ENCODE results near the gene STX8. TPM values are rescaled to one million over a fixed set of nuclear protein-coding genes. Genes with fewer than 3 reads are reported as not detected.
A peak's percentile ranks its signal among the peaks of the same experiment; 100 is the strongest.

STX8 gene
- total and polyA plus RNA-seq, 12 donors = 53.3 to 80.1 (median 63.9) TPM

GRCh38 chr17:9249245-9249953 lies 326.2 kb downstream of the STX8 start:
- no peak for TF ChIP-seq CTCF (IDR thresholded peaks at IDR 0.05)
- intact Hi-C loops (cut with DNase I) = loop anchor here in 1 of 10 donors (5.0 kb wide), 1 partner anchor 38 kb away; no protein-coding TSS in a partner anchor
- peaks cover 0 to 5% (median 2%) of the 10 kb centered on the region in 9 donors for H3K4me1 ChIP-seq
- DNase-seq (no peak), ATAC-seq (no peak)
- H3K36me3 ChIP-seq = peaks cover 0 to 17% (median 0%) of the 10 kb centered on the region in 9 donors
- 89 to 92% methylated on average over 21 of the region's 21 CpGs for WGBS, 2 donors
- no peak overlapping the region for H3K27ac ChIP-seq
- no peaks in the 10 kb centered on the region for H3K27me3 ChIP-seq
- no peaks in the 10 kb centered on the region for H3K9me3 ChIP-seq
- no peak overlapping the region for H3K4me3 ChIP-seq

- intact Hi-C loops (cut with DNase I) = loop anchor here in 1 of 10 donors (5.0 kb wide), 1 partner anchor 40 kb away; no protein-coding TSS in a partner anchor
Observed at GRCh38 chr17:9247401-9247938, 328.1 kb downstream of the STX8 start.

DNA sequence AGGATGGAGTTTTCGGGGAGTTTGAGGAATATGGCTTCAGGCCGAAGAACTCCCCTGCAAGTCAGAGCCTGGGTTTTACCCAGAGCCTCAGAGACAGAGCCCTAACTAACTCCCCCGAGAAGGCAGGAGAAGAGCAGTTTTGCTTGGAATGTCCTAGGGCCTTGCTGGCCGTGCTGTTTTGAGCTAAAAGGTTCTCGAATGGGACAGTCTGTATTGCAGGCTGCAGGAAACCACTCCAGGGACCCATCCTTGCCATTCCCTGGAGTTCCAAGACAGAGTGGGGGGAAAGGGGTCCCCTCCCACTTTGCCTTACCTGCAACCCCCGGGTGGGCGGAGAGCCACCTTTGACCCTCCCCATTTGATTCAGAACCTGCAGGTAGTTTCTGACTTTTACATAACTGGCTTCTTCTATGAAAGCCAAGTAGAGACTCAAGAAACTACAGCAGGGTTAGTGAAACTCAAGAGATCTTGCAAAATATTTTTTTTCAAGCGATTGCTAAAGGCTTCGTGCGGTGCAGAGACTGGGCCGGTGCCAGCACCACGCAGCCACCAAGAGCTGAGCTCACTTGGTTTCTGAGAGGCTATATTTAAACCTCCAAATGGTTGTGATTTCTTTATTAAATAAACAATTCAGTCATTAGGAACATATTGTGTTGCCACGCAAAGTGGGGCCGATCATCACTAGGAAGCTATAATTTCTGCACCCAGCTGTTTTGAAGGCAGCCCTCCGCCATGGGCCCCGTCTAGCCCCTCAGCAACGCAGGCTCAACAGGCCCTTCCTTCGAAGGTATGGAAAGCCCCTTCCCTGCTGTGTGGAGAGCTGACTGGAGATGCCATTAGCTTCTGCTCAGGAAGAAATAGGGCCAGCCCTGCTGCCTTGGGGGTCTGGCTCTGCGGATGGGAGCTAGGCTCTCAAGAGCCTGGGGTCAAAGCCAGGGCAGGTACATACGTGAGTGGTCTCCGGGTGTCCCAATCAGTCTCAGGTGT lies 331.3 kb downstream of the STX8 start:
- intact Hi-C loops (cut with DNase I) = loop anchor here in 2 of 10 donors (5.0 kb wide), 1 partner anchor 43 kb away; no protein-coding TSS in a partner anchor
- DNase-seq = no peak
- Histone ChIP-seq H3K27ac (peak overlapping the region in 6 of 10 donors; percentile 18 to 56 (median 36)), H3K36me3 (peaks cover 0 to 11% (median 0%) of the 10 kb centered on the region in 9 donors), H3K9me3 (no peaks in the 10 kb centered on the region), H3K4me3 (no peak overlapping the region), H3K27me3 (no peaks in the 10 kb centered on the region), H3K4me1 (peaks cover 7 to 44% (median 31%) of the 10 kb centered on the region in 9 donors)
- TF ChIP-seq CTCF (IDR thresholded peaks at IDR 0.05) = no peak
- ATAC-seq = no peak
- WGBS, 2 donors = 73 to 77% methylated on average over 21 of the region's 21 CpGs

More at GRCh38 chr17:9247401-9247938, 328.1 kb downstream of the STX8 start:
- Histone ChIP-seq H3K4me1 (peaks cover 0 to 17% (median 8%) of the 10 kb centered on the region in 9 donors), H3K27me3 (no peaks in the 10 kb centered on the region), H3K4me3 (no peak overlapping the region), H3K27ac (no peak overlapping the region), H3K9me3 (no peaks in the 10 kb centered on the region), H3K36me3 (peaks cover 0 to 17% (median 0%) of the 10 kb centered on the region in 9 donors)
- DNase-seq = no peak
- ATAC-seq = no peak
- WGBS, 2 donors = 95 to 96% methylated on average over 21 of the region's 21 CpGs
- TF ChIP-seq CTCF (IDR thresholded peaks at IDR 0.05) = no peak

- Histone ChIP-seq H3K27me3 (no peaks in the 10 kb centered on the region), H3K27ac (peak overlapping the region in 4 of 10 donors; percentile 95 to 100 (median 98)), H3K9me3 (no peaks in the 10 kb centered on the region), H3K4me1 (peaks cover 12 to 51% (median 40%) of the 10 kb centered on the region in 9 donors), H3K4me3 (no peak overlapping the region), H3K36me3 (peaks cover 0 to 2% (median 0%) of the 10 kb centered on the region in 9 donors)
- DNase-seq (no peak), ATAC-seq (no peak)
- 74% methylated on average over 8 of the region's 8 CpGs for WGBS, 2 donors
- intact Hi-C loops (cut with DNase I) = loop anchor here in 1 of 10 donors (5.0 kb wide), 1 partner anchor 44 kb away; no protein-coding TSS in a partner anchor
- no peak for TF ChIP-seq CTCF (IDR thresholded peaks at IDR 0.05)
Observed at GRCh38 chr17:9242983-9243382, 332.6 kb downstream of the STX8 start.
